SU-DHL-6 (cell line): ENCODE measurements around the gene NGB.

Source experiments
- CTCF ChIP-seq: fragments of 200-600 bp; sonication (generic); IDR thresholded peaks from one replicate; pipeline ENCODE4 v1.5.1; 2017; ENCODE audit warnings: antibody characterized with exemption, mild to moderate bottlenecking, low read length, moderate library complexity; ENCODE audit not compliant: insufficient read depth, poor library complexity, severe bottlenecking
- EZH2phosphoT487 ChIP-seq: fragments of 200-600 bp; sonication (generic), shearing (Covaris generic); conservative IDR thresholded peaks from 2 replicates; pipeline ENCODE4 v1.6.1; 2018; ENCODE audit warnings: mild to moderate bottlenecking, antibody characterized with exemption, low read length, moderate library complexity, mixed read lengths

- TF ChIP-seq EZH2phosphoT487 (no peak), CTCF (no peak)
Observed at GRCh38 chr14:77228056-77228455, 43.0 kb downstream of the NGB start.
